HCT116 (cell line): Measurements from ENCODE around the gene KCNB1.

Source experiments
- CTCF ChIP-seq, 3 experiments: fragments of 200-600 bp in 1 of 3; sonication (generic) in 1 of 3; IDR thresholded peaks in 2 of 3; conservative IDR thresholded peaks in 1 of 3; 2 replicates each; pipeline ENCODE4 v1.5.1; 2012 to 2017; ENCODE audit warnings: low read depth in 2 of 3, low read length in 2 of 3, antibody characterized with exemption in 1 of 3, borderline replicate concordance in 1 of 3, control low read depth in 1 of 3, mild to moderate bottlenecking in 1 of 3, mixed read lengths in 1 of 3, mixed run types in 1 of 3, moderate library complexity in 1 of 3; ENCODE audit not compliant: insufficient read depth in 1 of 3
- EZH2 ChIP-seq: fragments of 200-600 bp; sonication (generic); IDR thresholded peaks from 2 replicates; pipeline ENCODE4 v1.6.1; 2017; ENCODE audit warnings: antibody characterized with exemption, mixed run types
- EZH2phosphoT487 ChIP-seq: fragments of 200-600 bp; IDR thresholded peaks from 2 replicates; pipeline ENCODE4 v1.6.1; 2018; ENCODE audit warnings: antibody characterized with exemption, borderline replicate concordance
- MAX ChIP-seq: IDR thresholded peaks from 2 replicates; pipeline ENCODE4 v1.6.1; 2012
- POLR2A ChIP-seq: IDR thresholded peaks from 2 replicates; pipeline ENCODE4 v1.7.0; 2011; ENCODE audit warnings: borderline replicate concordance; ENCODE audit not compliant: insufficient read depth, insufficient read length; ENCODE audit errors: extremely low read depth
- REST ChIP-seq: IDR thresholded peaks from 2 replicates; pipeline ENCODE4 v1.6.1; 2012; ENCODE audit warnings: low read depth
- SRF ChIP-seq: IDR thresholded peaks from 2 replicates; pipeline ENCODE4 v1.6.1; 2012; ENCODE audit warnings: low read depth

- TF ChIP-seq CTCF (IDR thresholded peaks at IDR 0.05 in 2 of 3, conservative IDR thresholded peaks at IDR 0.05 in 1 of 3; ENCODE audit: borderline replicate concordance in 1 of 3, insufficient read depth in 1 of 3, low read depth in 2 of 3, low read length in 2 of 3) (no peak), POLR2A (no peak), MAX (no peak), REST (no peak), EZH2 (no peak), EZH2phosphoT487 (no peak), SRF (no peak)
Measured at GRCh38 chr20:49347156-49347555, 135.3 kb downstream of the KCNB1 start.
